Suprapubic skin (tissue), 4 donors: ENCODE measurements around the gene NCAM2. TPM values are rescaled to one million over a fixed set of nuclear protein-coding genes. Genes with fewer than 3 reads are reported as not detected.

Source experiments
- DNase-seq, 2 donors: peaks; one replicate each; pipeline ENCODE4 v3.0.0-alpha.2; 2019; ENCODE audit warnings: low spot score in 2 of 2
- H3K27ac ChIP-seq: fragments of 200-600 bp; sonication (generic); one replicate; pipeline ENCODE4 v1.5.1; 2019
- H3K27me3 ChIP-seq: fragments of 200-600 bp; sonication (generic); one replicate; pipeline ENCODE4 v1.5.1; 2019
- H3K36me3 ChIP-seq: fragments of 200-600 bp; sonication (generic); one replicate; pipeline ENCODE4 v1.5.1; 2019
- H3K4me1 ChIP-seq: fragments of 200-600 bp; sonication (generic); one replicate; pipeline ENCODE4 v1.5.1; 2019
- H3K4me3 ChIP-seq: fragments of 200-600 bp; sonication (generic); one replicate; pipeline ENCODE4 v1.5.1; 2019; ENCODE audit warnings: mild to moderate bottlenecking
- H3K9me3 ChIP-seq: fragments of 200-600 bp; sonication (generic); one replicate; pipeline ENCODE4 v1.5.1; 2019
- CTCF ChIP-seq, 2 donors: fragments of 200-600 bp in 1 of 2; fragments of 450-650 bp in 1 of 2; sonication (generic) in 1 of 2; IDR thresholded peaks; one replicate each; pipeline ENCODE4 v1.5.1; 2016 to 2019; ENCODE audit warnings: antibody characterized with exemption in 2 of 2, mild to moderate bottlenecking in 1 of 2, moderate library complexity in 1 of 2
- EP300 ChIP-seq: sonication (generic); formaldehyde crosslinking; IDR thresholded peaks from one replicate; pipeline ENCODE4 v1.6.1; 2017; ENCODE audit warnings: antibody characterized with exemption
- POLR2A ChIP-seq, 2 donors: fragments of 450-650 bp; IDR thresholded peaks; one replicate each; pipeline ENCODE4 v1.6.1; 2017; ENCODE audit warnings: antibody characterized with exemption in 2 of 2, mild to moderate bottlenecking in 2 of 2, moderate library complexity in 2 of 2
- POLR2AphosphoS5 ChIP-seq, 3 donors: sonication (generic); formaldehyde crosslinking; IDR thresholded peaks; one replicate each; pipeline ENCODE4 v1.6.1; 2017; ENCODE audit warnings: antibody characterized with exemption in 3 of 3
- WGBS: methylation state at CpG from one replicate; pipeline ENCODE4 v1.1.5; 2018; 5-methylcytosine and 5-hydroxymethylcytosine counted together
- total RNA-seq, 4 donors: library from RNA; depleted of rRNA; stranded (reverse); fragments of >200 nt; gene quantifications; one replicate each; pipeline ENCODE4 v1.1.0, GENCODE V29; 2016

Gene NCAM2
- total RNA-seq, 4 donors from 2014 or later = 0.25 to 1.0 (median 0.92) TPM

- H3K27me3 ChIP-seq = no peaks in the 10 kb centered on the region
- no peak overlapping the region for H3K4me3 ChIP-seq
- H3K27ac ChIP-seq = no peak overlapping the region
- H3K36me3 ChIP-seq = no peaks in the 10 kb centered on the region
- WGBS = 85% methylated on average over 1 of the region's 1 CpG
- no peaks in the 10 kb centered on the region for H3K9me3 ChIP-seq
- TF ChIP-seq EP300 = no peak
- no peak for DNase-seq
- H3K4me1 ChIP-seq = no peaks in the 10 kb centered on the region
These were observed 65.6 kb downstream of the NCAM2 start for GRCh38 chr21:21063828-21064227.

- Histone ChIP-seq H3K9me3 (no peaks in the 10 kb centered on the region), H3K4me1 (no peaks in the 10 kb centered on the region), H3K27ac (no peak overlapping the region), H3K36me3 (no peaks in the 10 kb centered on the region), H3K4me3 (no peak overlapping the region), H3K27me3 (no peaks in the 10 kb centered on the region)
- TF ChIP-seq POLR2AphosphoS5 (IDR thresholded peaks at IDR 0.05) (no peak), POLR2A (IDR thresholded peaks at IDR 0.05) (no peak), EP300 (no peak), CTCF (IDR thresholded peaks at IDR 0.05) (no peak)
- 55% methylated on average over 1 of the region's 1 CpG for WGBS
- DNase-seq = no peak
These were observed 66.1 kb downstream of the NCAM2 start for GRCh38 chr21:21064353-21064752.

- Histone ChIP-seq H3K9me3 (no peaks in the 10 kb centered on the region), H3K27ac (no peak overlapping the region), H3K4me1 (no peaks in the 10 kb centered on the region), H3K27me3 (no peaks in the 10 kb centered on the region), H3K36me3 (no peaks in the 10 kb centered on the region), H3K4me3 (no peak overlapping the region)
- DNase-seq = no peak
- TF ChIP-seq POLR2A (IDR thresholded peaks at IDR 0.05) = no peak
- TF ChIP-seq EP300 = no peak
- TF ChIP-seq POLR2AphosphoS5 (IDR thresholded peaks at IDR 0.05) = no peak
- no peak for TF ChIP-seq CTCF (IDR thresholded peaks at IDR 0.05)
These were observed 69.2 kb downstream of the NCAM2 start for GRCh38 chr21:21067375-21067774.

- H3K4me3 ChIP-seq = no peak overlapping the region
- H3K4me1 ChIP-seq = no peaks in the 10 kb centered on the region
- no peak overlapping the region for H3K27ac ChIP-seq
- no peaks in the 10 kb centered on the region for H3K36me3 ChIP-seq
- 86% methylated on average over 3 of the region's 3 CpGs for WGBS
- DNase-seq = no peak
- H3K9me3 ChIP-seq = no peaks in the 10 kb centered on the region
- no peaks in the 10 kb centered on the region for H3K27me3 ChIP-seq
- TF ChIP-seq POLR2AphosphoS5 (IDR thresholded peaks at IDR 0.05) (no peak), CTCF (IDR thresholded peaks at IDR 0.05) (no peak), EP300 (no peak), POLR2A (IDR thresholded peaks at IDR 0.05) (no peak)
These were observed 76.1 kb downstream of the NCAM2 start for GRCh38 chr21:21074305-21074704.

GRCh38 chr21:21076051-21076450, 77.8 kb downstream of the NCAM2 start:
- TF ChIP-seq POLR2AphosphoS5 (IDR thresholded peaks at IDR 0.05) = no peak
- TF ChIP-seq EP300 = no peak
- TF ChIP-seq CTCF (IDR thresholded peaks at IDR 0.05) = no peak
- TF ChIP-seq POLR2A (IDR thresholded peaks at IDR 0.05) = no peak
- WGBS = 96% methylated on average over 2 of the region's 2 CpGs
- no peak for DNase-seq
- Histone ChIP-seq H3K4me3 (no peak overlapping the region), H3K27ac (no peak overlapping the region), H3K36me3 (no peaks in the 10 kb centered on the region), H3K27me3 (no peaks in the 10 kb centered on the region), H3K9me3 (no peaks in the 10 kb centered on the region), H3K4me1 (no peaks in the 10 kb centered on the region)

- TF ChIP-seq POLR2A (IDR thresholded peaks at IDR 0.05) (no peak), CTCF (IDR thresholded peaks at IDR 0.05) (no peak), EP300 (no peak), POLR2AphosphoS5 (IDR thresholded peaks at IDR 0.05) (no peak)
- Histone ChIP-seq H3K27ac (no peak overlapping the region), H3K36me3 (no peaks in the 10 kb centered on the region), H3K9me3 (no peaks in the 10 kb centered on the region), H3K4me3 (no peak overlapping the region), H3K27me3 (no peaks in the 10 kb centered on the region), H3K4me1 (no peaks in the 10 kb centered on the region)
- WGBS = 68% methylated on average over 4 of the region's 4 CpGs
- no peak for DNase-seq
These were observed 78.3 kb downstream of the NCAM2 start for GRCh38 chr21:21076491-21076890.
